ENCODE data around the gene UBE2F.

Gene UBE2F

GRCh38 chr2:238077292-238077691 is 110.5 kb downstream of the UBE2F start:
- DNase-seq (ENCODE audit: low spot score) = no peak
- no peak for TF ChIP-seq CTCF (IDR thresholded peaks at IDR 0.05; ENCODE audit: borderline replicate concordance, control extremely low read depth, extremely low read depth, insufficient read depth, missing control alignments)
- in situ Hi-C loops (cut with MboI; ENCODE audit: low sequenced_read_pairs, unreplicated experiment) = no loop called here

- no peak for TF ChIP-seq CTCF (IDR thresholded peaks at IDR 0.05; ENCODE audit: borderline replicate concordance, control extremely low read depth, extremely low read depth, insufficient read depth, missing control alignments)
- in situ Hi-C loops (cut with MboI; ENCODE audit: low sequenced_read_pairs, unreplicated experiment) = no loop called here
- no peak for DNase-seq (ENCODE audit: low spot score)
Observed at GRCh38 chr2:238079874-238080327, 113.1 kb downstream of the UBE2F start.

- in situ Hi-C loops (cut with MboI; ENCODE audit: low sequenced_read_pairs, unreplicated experiment) = no loop called here
- no peak for TF ChIP-seq CTCF (IDR thresholded peaks at IDR 0.05; ENCODE audit: borderline replicate concordance, control extremely low read depth, extremely low read depth, insufficient read depth, missing control alignments)
- DNase-seq (ENCODE audit: low spot score) = no peak
Observed at GRCh38 chr2:238080518-238080917, 113.7 kb downstream of the UBE2F start.

GRCh38 chr2:238081150-238081549 is 114.3 kb downstream of the UBE2F start:
- DNase-seq (ENCODE audit: low spot score) = no peak
- in situ Hi-C loops (cut with MboI; ENCODE audit: low sequenced_read_pairs, unreplicated experiment) = no loop called here
- TF ChIP-seq CTCF (IDR thresholded peaks at IDR 0.05; ENCODE audit: borderline replicate concordance, control extremely low read depth, extremely low read depth, insufficient read depth, missing control alignments) = no peak

- TF ChIP-seq CTCF (IDR thresholded peaks at IDR 0.05; ENCODE audit: borderline replicate concordance, control extremely low read depth, extremely low read depth, insufficient read depth, missing control alignments) = no peak
- in situ Hi-C loops (cut with MboI; ENCODE audit: low sequenced_read_pairs, unreplicated experiment) = no loop called here
- DNase-seq (ENCODE audit: low spot score) = no peak
Observed at GRCh38 chr2:238081561-238081960, 114.7 kb downstream of the UBE2F start.

- TF ChIP-seq CTCF (IDR thresholded peaks at IDR 0.05; ENCODE audit: borderline replicate concordance, control extremely low read depth, extremely low read depth, insufficient read depth, missing control alignments) = no peak
- DNase-seq (ENCODE audit: low spot score) = no peak
Observed at GRCh38 chr2:238082151-238082550, 115.3 kb downstream of the UBE2F start.

GRCh38 chr2:238082827-238083226 is 116.0 kb downstream of the UBE2F start:
- TF ChIP-seq CTCF (IDR thresholded peaks at IDR 0.05; ENCODE audit: borderline replicate concordance, control extremely low read depth, extremely low read depth, insufficient read depth, missing control alignments) = no peak
- no peak for DNase-seq (ENCODE audit: low spot score)
- in situ Hi-C loops (cut with MboI; ENCODE audit: low sequenced_read_pairs, unreplicated experiment) = no loop called here

More at GRCh38 chr2:238082151-238082550, 115.3 kb downstream of the UBE2F start:
- in situ Hi-C loops (cut with MboI; ENCODE audit: low sequenced_read_pairs, unreplicated experiment) = no loop called here
